ENCODE results near the gene ARL15. TPM values are rescaled to one million over a fixed set of nuclear protein-coding genes. Genes with fewer than 3 reads are reported as not detected.

Gene ARL15
- total and polyA plus RNA-seq, 9 of the 15 experiments (the other 6 are each of a cell fraction or from before 2014, with no cell fraction given) = 18.5 to 80.4 (median 57.0) TPM

DNA sequence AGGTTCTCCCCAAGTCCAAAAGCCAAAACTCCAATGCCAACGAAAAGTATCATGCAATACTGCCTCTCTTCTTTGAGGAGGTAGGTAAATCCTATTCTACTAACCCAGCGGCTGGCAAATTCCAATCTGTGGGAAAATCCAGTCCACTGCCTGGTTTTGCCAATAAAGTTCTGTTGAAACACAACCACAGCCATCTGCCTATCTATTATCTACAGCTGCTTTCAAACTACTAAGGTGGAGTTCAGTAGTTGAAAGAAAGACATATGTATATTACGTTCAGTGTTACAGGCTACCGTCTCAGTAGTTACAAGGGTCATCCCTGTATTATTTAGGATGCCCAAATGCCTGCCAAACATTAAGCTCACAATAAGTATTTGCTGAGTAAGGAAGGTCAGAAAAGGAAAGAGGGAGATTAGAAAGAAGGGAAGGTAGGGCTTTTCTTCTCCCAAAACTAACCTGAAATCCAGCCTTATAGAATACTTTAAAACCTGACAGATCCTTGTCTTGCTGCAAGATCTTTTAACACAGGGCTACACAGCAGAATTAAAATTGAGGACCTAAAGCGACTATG is 16.2 kb downstream of the ARL15 start (continued):
- TF ChIP-seq, protein P1, sequence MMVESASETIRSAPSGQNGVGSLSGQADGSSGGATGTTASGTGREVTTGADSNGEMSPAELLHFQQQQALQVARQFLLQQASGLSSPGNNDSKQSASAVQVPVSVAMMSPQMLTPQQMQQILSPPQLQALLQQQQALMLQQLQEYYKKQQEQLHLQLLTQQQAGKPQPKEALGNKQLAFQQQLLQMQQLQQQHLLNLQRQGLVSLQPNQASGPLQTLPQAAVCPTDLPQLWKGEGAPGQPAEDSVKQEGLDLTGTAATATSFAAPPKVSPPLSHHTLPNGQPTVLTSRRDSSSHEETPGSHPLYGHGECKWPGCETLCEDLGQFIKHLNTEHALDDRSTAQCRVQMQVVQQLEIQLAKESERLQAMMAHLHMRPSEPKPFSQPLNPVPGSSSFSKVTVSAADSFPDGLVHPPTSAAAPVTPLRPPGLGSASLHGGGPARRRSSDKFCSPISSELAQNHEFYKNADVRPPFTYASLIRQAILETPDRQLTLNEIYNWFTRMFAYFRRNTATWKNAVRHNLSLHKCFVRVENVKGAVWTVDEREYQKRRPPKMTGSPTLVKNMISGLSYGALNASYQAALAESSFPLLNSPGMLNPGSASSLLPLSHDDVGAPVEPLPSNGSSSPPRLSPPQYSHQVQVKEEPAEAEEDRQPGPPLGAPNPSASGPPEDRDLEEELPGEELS (CRISPR knock-in tag; IDR thresholded peaks at IDR 0.05; ENCODE audit: borderline replicate concordance) = no peak
- TF ChIP-seq FOXM1 (IDR thresholded peaks at IDR 0.05; ENCODE audit: low read depth) (0 out of 2 replicates have a peak, but pooled peaks have one; percentile 56), FOXM1 (CRISPR knock-in tag; IDR thresholded peaks at IDR 0.05; ENCODE audit: low read depth) (no peak), GABPA (tag; conservative IDR thresholded peaks at IDR 0.05; ENCODE audit: low read depth) (no peak), ZBED1 (IDR thresholded peaks at IDR 0.05) (no peak), HDAC2 (IDR thresholded peaks at IDR 0.05) (0 out of 2 replicates have a peak, but pooled peaks have one; percentile 18), CBFB (CRISPR knock-in tag; IDR thresholded peaks at IDR 0.05) (no peak), SMARCE1 (IDR thresholded peaks at IDR 0.05) (no peak), ETV5 (CRISPR knock-in tag; IDR thresholded peaks at IDR 0.05; ENCODE audit: low read depth) (no peak), AFF4 (CRISPR knock-in tag; IDR thresholded peaks at IDR 0.05) (no peak), JUNB (CRISPR knock-in tag; conservative IDR thresholded peaks at IDR 0.05) (no peak), CHD4 (IDR thresholded peaks at IDR 0.05; ENCODE audit: insufficient read depth, insufficient replicate concordance, low read depth, low read length, poor library complexity, severe bottlenecking) (no peak)
- TF ChIP-seq, protein P2, sequence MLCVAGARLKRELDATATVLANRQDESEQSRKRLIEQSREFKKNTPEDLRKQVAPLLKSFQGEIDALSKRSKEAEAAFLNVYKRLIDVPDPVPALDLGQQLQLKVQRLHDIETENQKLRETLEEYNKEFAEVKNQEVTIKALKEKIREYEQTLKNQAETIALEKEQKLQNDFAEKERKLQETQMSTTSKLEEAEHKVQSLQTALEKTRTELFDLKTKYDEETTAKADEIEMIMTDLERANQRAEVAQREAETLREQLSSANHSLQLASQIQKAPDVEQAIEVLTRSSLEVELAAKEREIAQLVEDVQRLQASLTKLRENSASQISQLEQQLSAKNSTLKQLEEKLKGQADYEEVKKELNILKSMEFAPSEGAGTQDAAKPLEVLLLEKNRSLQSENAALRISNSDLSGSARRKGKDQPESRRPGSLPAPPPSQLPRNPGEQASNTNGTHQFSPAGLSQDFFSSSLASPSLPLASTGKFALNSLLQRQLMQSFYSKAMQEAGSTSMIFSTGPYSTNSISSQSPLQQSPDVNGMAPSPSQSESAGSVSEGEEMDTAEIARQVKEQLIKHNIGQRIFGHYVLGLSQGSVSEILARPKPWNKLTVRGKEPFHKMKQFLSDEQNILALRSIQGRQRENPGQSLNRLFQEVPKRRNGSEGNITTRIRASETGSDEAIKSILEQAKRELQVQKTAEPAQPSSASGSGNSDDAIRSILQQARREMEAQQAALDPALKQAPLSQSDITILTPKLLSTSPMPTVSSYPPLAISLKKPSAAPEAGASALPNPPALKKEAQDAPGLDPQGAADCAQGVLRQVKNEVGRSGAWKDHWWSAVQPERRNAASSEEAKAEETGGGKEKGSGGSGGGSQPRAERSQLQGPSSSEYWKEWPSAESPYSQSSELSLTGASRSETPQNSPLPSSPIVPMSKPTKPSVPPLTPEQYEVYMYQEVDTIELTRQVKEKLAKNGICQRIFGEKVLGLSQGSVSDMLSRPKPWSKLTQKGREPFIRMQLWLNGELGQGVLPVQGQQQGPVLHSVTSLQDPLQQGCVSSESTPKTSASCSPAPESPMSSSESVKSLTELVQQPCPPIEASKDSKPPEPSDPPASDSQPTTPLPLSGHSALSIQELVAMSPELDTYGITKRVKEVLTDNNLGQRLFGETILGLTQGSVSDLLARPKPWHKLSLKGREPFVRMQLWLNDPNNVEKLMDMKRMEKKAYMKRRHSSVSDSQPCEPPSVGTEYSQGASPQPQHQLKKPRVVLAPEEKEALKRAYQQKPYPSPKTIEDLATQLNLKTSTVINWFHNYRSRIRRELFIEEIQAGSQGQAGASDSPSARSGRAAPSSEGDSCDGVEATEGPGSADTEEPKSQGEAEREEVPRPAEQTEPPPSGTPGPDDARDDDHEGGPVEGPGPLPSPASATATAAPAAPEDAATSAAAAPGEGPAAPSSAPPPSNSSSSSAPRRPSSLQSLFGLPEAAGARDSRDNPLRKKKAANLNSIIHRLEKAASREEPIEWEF (CRISPR knock-in tag; IDR thresholded peaks at IDR 0.05) = no peak
- TF ChIP-seq, protein P3, sequence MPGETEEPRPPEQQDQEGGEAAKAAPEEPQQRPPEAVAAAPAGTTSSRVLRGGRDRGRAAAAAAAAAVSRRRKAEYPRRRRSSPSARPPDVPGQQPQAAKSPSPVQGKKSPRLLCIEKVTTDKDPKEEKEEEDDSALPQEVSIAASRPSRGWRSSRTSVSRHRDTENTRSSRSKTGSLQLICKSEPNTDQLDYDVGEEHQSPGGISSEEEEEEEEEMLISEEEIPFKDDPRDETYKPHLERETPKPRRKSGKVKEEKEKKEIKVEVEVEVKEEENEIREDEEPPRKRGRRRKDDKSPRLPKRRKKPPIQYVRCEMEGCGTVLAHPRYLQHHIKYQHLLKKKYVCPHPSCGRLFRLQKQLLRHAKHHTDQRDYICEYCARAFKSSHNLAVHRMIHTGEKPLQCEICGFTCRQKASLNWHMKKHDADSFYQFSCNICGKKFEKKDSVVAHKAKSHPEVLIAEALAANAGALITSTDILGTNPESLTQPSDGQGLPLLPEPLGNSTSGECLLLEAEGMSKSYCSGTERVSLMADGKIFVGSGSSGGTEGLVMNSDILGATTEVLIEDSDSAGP (CRISPR knock-in tag; IDR thresholded peaks at IDR 0.05) = no peak

Measured in K562 (cell line).